ENCODE results near the gene IGF1R.

The IGF1R gene

GRCh38 chr15:98943051-98943508 lies 294.7 kb downstream of the IGF1R start:
- Histone ChIP-seq H3K4me3 (ENCODE audit: low read length) (no peak overlapping the region), H3K4me1 (ENCODE audit: control insufficient read depth, low read depth, low read length) (no peaks in the 10 kb centered on the region), H3K27ac (ENCODE audit: low read length) (no peak overlapping the region), H3K9me3 (ENCODE audit: control insufficient read depth, low read depth, low read length) (no peaks in the 10 kb centered on the region), H3K27me3 (ENCODE audit: control insufficient read depth, insufficient read depth, low read length) (no peaks in the 10 kb centered on the region), H3K9ac (ENCODE audit: low read length) (no peak overlapping the region), H3K36me3 (ENCODE audit: control insufficient read depth, low read depth, low read length) (peaks cover 48% of the 10 kb centered on the region)

DNA sequence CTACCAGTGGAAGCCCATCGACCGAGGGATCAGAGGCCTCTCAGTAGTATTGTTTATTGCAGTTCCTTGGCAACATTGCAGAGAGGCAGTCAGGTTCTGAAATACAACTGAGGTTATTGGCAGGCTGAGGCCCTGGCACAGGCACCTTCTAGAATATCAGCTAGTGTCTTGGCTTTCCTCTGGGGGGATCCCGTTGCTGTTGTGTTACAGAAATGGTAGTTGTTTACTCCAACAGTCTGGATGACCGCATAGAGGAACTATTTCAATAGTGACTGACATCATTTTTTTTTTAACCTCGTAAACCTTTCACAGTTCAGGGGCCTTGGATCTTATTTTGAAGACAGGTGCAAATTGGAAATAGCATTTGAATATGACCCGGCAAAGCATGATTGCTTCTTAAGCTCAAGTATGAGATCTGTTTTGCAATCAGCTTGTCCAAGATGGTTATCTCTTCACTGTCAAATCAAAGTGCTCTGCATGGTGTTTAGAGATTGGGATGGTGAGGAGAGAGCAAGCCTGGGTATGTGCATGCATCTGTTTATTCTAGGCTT lies 295.3 kb downstream of the IGF1R start:
- H3K4me3 ChIP-seq (ENCODE audit: low read length), result no peak overlapping the region
- H3K4me1 ChIP-seq (ENCODE audit: control insufficient read depth, low read depth, low read length), result no peaks in the 10 kb centered on the region
- no peak overlapping the region for H3K9ac ChIP-seq (ENCODE audit: low read length)
- H3K27me3 ChIP-seq (ENCODE audit: control insufficient read depth, insufficient read depth, low read length), result no peaks in the 10 kb centered on the region
- H3K27ac ChIP-seq (ENCODE audit: low read length), result no peak overlapping the region
- H3K36me3 ChIP-seq (ENCODE audit: control insufficient read depth, low read depth, low read length), result peaks cover 54% of the 10 kb centered on the region
- no peaks in the 10 kb centered on the region for H3K9me3 ChIP-seq (ENCODE audit: control insufficient read depth, low read depth, low read length)

GRCh38 chr15:98946301-98947255 lies 298.2 kb downstream of the IGF1R start:
- no peaks in the 10 kb centered on the region for H3K9me3 ChIP-seq (ENCODE audit: control insufficient read depth, low read depth, low read length)
- H3K4me1 ChIP-seq (ENCODE audit: control insufficient read depth, low read depth, low read length), result no peaks in the 10 kb centered on the region
- H3K27ac ChIP-seq (ENCODE audit: low read length), result no peak overlapping the region
- H3K36me3 ChIP-seq (ENCODE audit: control insufficient read depth, low read depth, low read length), result peaks cover 54% of the 10 kb centered on the region
- H3K4me3 ChIP-seq (ENCODE audit: low read length), result no peak overlapping the region
- no peak overlapping the region for H3K9ac ChIP-seq (ENCODE audit: low read length)
- H3K27me3 ChIP-seq (ENCODE audit: control insufficient read depth, insufficient read depth, low read length), result no peaks in the 10 kb centered on the region

DNA sequence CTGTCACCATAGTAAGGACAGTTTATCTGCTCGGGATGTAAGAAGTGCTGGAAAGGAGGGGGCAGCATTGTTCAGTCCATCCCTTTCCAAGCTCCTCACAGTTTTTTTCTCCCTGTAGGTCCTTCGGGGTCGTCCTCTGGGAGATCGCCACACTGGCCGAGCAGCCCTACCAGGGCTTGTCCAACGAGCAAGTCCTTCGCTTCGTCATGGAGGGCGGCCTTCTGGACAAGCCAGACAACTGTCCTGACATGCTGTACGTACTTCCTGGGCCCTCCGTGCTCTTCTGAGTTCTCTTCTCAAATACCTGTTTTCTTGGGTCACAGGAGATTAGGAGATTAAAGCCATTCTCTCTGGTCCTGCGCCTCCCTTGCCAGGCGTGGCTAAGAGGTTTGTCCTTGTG lies 300.1 kb downstream of the IGF1R start:
- no peaks in the 10 kb centered on the region for H3K4me1 ChIP-seq (ENCODE audit: control insufficient read depth, low read depth, low read length)
- no peak overlapping the region for H3K9ac ChIP-seq (ENCODE audit: low read length)
- H3K4me3 ChIP-seq (ENCODE audit: low read length), result no peak overlapping the region
- peaks cover 46% of the 10 kb centered on the region for H3K36me3 ChIP-seq (ENCODE audit: control insufficient read depth, low read depth, low read length)
- H3K27me3 ChIP-seq (ENCODE audit: control insufficient read depth, insufficient read depth, low read length), result no peaks in the 10 kb centered on the region
- no peak overlapping the region for H3K27ac ChIP-seq (ENCODE audit: low read length)
- no peaks in the 10 kb centered on the region for H3K9me3 ChIP-seq (ENCODE audit: control insufficient read depth, low read depth, low read length)

DNA sequence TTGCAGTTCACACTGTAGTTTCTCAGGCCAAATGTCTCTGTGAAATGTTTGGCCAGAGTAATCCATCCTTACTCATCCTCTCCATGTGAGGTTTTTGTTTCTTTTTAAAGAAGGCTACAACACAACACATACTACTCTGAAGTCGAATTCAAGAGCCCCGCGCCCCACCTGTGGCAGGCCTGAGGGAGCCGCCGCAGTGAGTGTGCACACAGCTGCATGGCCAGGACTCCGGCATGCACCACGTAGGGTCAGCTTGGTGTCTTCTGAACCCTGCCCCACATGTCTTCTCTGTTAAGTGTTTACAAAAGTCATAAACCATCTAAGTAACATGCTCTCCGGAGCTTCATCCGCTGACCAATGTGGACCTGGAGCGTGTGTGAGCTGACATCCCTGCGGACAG lies 300.6 kb downstream of the IGF1R start:
- no peaks in the 10 kb centered on the region for H3K9me3 ChIP-seq (ENCODE audit: control insufficient read depth, low read depth, low read length)
- no peak overlapping the region for H3K4me3 ChIP-seq (ENCODE audit: low read length)
- no peaks in the 10 kb centered on the region for H3K4me1 ChIP-seq (ENCODE audit: control insufficient read depth, low read depth, low read length)
- H3K27ac ChIP-seq (ENCODE audit: low read length), result no peak overlapping the region
- peaks cover 41% of the 10 kb centered on the region for H3K36me3 ChIP-seq (ENCODE audit: control insufficient read depth, low read depth, low read length)
- no peaks in the 10 kb centered on the region for H3K27me3 ChIP-seq (ENCODE audit: control insufficient read depth, insufficient read depth, low read length)
- H3K9ac ChIP-seq (ENCODE audit: low read length), result no peak overlapping the region

DNA sequence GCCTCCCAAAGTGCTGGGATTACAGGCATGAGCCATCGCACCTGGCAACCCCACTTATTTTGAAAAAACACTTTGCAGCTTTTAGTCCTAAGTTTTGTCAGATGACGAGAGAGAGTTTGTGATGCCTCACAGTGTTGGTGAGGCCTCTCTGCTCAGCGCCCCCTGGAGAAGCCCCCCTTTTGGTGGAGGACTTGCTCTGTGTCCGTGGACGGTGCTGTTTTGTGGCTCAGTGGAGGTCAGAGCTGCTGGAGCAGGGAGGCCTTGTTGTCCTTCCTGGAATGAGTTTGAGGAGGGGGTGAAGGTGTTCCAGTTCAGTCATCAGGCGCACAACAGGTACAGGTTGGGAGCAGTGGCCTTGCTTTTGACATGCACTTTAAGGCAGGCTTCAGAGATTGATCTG lies 301.3 kb downstream of the IGF1R start:
- H3K9me3 ChIP-seq (ENCODE audit: control insufficient read depth, low read depth, low read length), result no peaks in the 10 kb centered on the region
- no peaks in the 10 kb centered on the region for H3K27me3 ChIP-seq (ENCODE audit: control insufficient read depth, insufficient read depth, low read length)
- H3K4me1 ChIP-seq (ENCODE audit: control insufficient read depth, low read depth, low read length), result no peaks in the 10 kb centered on the region
- no peak overlapping the region for H3K9ac ChIP-seq (ENCODE audit: low read length)
- no peak overlapping the region for H3K27ac ChIP-seq (ENCODE audit: low read length)
- H3K36me3 ChIP-seq (ENCODE audit: control insufficient read depth, low read depth, low read length), result peaks cover 36% of the 10 kb centered on the region
- no peak overlapping the region for H3K4me3 ChIP-seq (ENCODE audit: low read length)

DNA sequence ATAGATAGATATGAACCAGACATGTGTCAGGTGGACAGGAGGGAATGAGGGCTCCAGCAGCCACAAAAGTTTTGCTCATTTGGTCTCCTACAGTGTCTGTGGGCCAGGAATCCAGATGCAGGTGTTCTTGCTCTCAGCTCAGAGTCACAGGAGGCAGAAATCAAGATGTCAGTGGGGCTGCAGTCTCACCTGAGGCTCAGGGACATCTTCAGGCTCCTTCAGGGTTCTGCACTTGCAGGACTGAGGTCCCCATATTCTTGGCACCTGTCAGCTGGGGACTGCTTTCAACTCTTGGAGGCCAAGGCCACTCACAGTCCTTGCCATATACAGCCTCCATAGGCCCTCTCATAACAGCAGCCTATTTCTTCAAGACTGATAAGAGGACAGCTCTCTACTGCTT lies 301.9 kb downstream of the IGF1R start:
- Histone ChIP-seq H3K4me1 (ENCODE audit: control insufficient read depth, low read depth, low read length) (no peaks in the 10 kb centered on the region), H3K9me3 (ENCODE audit: control insufficient read depth, low read depth, low read length) (no peaks in the 10 kb centered on the region), H3K27me3 (ENCODE audit: control insufficient read depth, insufficient read depth, low read length) (no peaks in the 10 kb centered on the region), H3K4me3 (ENCODE audit: low read length) (no peak overlapping the region), H3K9ac (ENCODE audit: low read length) (no peak overlapping the region), H3K36me3 (ENCODE audit: control insufficient read depth, low read depth, low read length) (peaks cover 32% of the 10 kb centered on the region), H3K27ac (ENCODE audit: low read length) (no peak overlapping the region)

DNA sequence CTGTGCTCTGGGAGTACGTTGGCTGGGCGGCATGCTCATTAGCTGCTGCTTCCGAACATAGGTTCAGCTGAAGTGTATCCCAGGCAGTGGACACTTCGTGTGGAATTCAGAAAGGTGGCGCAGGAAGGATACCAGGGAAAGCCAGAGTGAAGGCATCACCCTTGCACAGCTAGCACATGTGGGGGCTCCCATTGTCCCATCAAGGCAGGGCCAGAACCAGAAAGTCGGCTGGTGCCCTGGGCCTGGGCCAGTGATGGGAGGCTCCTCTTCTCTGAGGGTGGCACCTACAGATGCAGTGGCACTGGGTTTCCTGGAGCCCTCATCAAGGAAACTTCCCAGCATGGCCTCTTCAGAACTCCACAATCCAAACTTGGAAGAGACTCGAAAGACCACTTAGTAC lies 302.7 kb downstream of the IGF1R start:
- Histone ChIP-seq H3K9ac (ENCODE audit: low read length) (no peak overlapping the region), H3K4me3 (ENCODE audit: low read length) (no peak overlapping the region), H3K36me3 (ENCODE audit: control insufficient read depth, low read depth, low read length) (peaks cover 32% of the 10 kb centered on the region)

DNA sequence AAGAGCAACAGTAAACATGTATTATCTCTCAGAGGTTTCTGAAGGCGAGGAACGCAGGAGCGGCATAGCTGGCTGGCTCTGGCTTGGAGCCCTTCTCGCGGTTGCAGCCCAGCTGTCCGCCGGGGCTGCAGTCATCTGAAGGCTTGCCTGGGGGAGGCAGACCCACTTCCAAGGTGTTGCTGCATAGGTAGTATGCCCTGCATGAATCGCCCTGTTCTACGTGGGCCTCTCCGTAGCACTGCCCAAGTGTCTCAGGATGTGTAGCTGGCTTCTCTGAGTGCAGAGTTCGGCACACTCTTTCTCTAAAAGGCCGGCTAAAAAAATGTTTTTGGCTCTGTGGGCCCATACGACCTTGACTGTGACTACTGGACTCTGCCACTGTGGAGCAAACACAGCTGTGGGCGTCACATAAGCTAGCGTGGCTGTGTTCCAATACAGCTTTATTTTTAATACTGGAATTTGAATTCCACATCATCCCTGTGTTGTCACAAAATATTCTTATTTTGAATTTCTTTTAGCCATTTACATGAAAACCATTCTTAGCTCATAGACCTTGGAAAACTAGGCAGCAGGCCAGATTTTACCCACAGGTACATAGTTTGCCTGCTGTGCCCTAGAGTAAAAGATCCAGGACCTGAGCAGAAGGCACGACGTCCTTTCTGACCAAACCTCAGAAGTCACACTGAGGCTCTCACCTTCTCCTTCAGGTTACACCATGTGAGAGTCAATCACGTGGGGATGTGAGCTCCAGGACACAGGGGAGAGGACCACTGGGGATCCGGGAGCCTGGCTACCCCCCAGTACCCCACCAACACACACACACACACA lies 303.4 kb downstream of the IGF1R start:
- H3K4me1 ChIP-seq (ENCODE audit: control insufficient read depth, low read depth, low read length), result no peaks in the 10 kb centered on the region
- no peaks in the 10 kb centered on the region for H3K27me3 ChIP-seq (ENCODE audit: control insufficient read depth, insufficient read depth, low read length)
- H3K4me3 ChIP-seq (ENCODE audit: low read length), result no peak overlapping the region
- no peak overlapping the region for H3K27ac ChIP-seq (ENCODE audit: low read length)
- no peak overlapping the region for H3K9ac ChIP-seq (ENCODE audit: low read length)
- H3K9me3 ChIP-seq (ENCODE audit: control insufficient read depth, low read depth, low read length), result no peaks in the 10 kb centered on the region
- H3K36me3 ChIP-seq (ENCODE audit: control insufficient read depth, low read depth, low read length), result peaks cover 32% of the 10 kb centered on the region

More for the DNA sequence above, 302.7 kb downstream of the IGF1R start:
- H3K27me3 ChIP-seq (ENCODE audit: control insufficient read depth, insufficient read depth, low read length), result no peaks in the 10 kb centered on the region
- H3K4me1 ChIP-seq (ENCODE audit: control insufficient read depth, low read depth, low read length), result no peaks in the 10 kb centered on the region
- no peak overlapping the region for H3K27ac ChIP-seq (ENCODE audit: low read length)
- H3K9me3 ChIP-seq (ENCODE audit: control insufficient read depth, low read depth, low read length), result no peaks in the 10 kb centered on the region

GRCh38 chr15:98952381-98952803 lies 304.1 kb downstream of the IGF1R start:
- Histone ChIP-seq H3K4me3 (ENCODE audit: low read length) (no peak overlapping the region), H3K36me3 (ENCODE audit: control insufficient read depth, low read depth, low read length) (peaks cover 35% of the 10 kb centered on the region), H3K9ac (ENCODE audit: low read length) (no peak overlapping the region), H3K4me1 (ENCODE audit: control insufficient read depth, low read depth, low read length) (no peaks in the 10 kb centered on the region), H3K9me3 (ENCODE audit: control insufficient read depth, low read depth, low read length) (no peaks in the 10 kb centered on the region), H3K27ac (ENCODE audit: low read length) (no peak overlapping the region), H3K27me3 (ENCODE audit: control insufficient read depth, insufficient read depth, low read length) (no peaks in the 10 kb centered on the region)

DNA sequence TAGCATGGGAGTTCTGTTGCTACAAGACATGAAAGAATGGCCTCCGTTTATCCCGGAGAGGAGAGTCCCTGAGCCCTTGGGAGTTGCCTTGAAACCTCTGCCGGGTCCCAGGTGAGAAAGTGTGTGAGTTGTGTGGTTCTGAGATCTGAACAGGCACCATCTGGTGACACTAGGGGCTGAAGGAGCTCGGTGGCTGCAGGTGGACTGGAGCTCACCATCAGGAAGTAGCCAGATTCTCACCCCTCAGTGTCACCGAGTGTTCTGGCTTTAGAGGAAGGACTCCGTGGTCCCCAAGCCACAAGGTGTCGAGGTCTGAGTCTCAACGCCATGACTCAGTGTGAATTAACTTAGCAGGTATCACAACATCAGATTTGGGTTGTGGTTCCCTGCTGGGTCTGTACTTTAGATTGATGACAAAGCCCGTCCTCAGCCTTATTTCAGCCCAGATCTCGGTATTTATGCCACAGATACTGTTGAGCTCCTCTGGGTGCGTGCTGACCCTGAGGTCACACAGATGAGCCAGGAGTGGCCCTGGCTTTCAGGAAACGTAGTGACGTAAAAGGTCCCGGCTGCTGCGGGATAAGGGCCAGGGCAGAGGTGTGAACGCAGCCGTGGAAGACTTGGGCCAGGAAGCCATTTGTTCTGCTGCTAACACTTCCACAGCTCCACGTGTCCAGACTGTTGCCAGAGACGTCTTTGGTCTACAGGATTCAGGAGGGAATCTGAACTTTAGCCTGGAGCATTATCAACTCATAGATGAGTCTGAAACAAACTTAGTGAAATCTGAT lies 304.9 kb downstream of the IGF1R start:
- H3K4me1 ChIP-seq (ENCODE audit: control insufficient read depth, low read depth, low read length), result no peaks in the 10 kb centered on the region
- H3K27me3 ChIP-seq (ENCODE audit: control insufficient read depth, insufficient read depth, low read length), result no peaks in the 10 kb centered on the region
- H3K4me3 ChIP-seq (ENCODE audit: low read length), result no peak overlapping the region
- H3K36me3 ChIP-seq (ENCODE audit: control insufficient read depth, low read depth, low read length), result peaks cover 39% of the 10 kb centered on the region
- H3K9ac ChIP-seq (ENCODE audit: low read length), result no peak overlapping the region
- H3K27ac ChIP-seq (ENCODE audit: low read length), result no peak overlapping the region
- H3K9me3 ChIP-seq (ENCODE audit: control insufficient read depth, low read depth, low read length), result no peaks in the 10 kb centered on the region

Data from iPS-18a (cell line).